PFSK-1 (cell line): ENCODE data around the gene PRKAR1B.

Experiments
- POLR2AphosphoS5 ChIP-seq: IDR thresholded peaks from 2 replicates; pipeline ENCODE4 v1.6.1; 2012; ENCODE audit warnings: low read depth, mild to moderate bottlenecking, control low read depth, low read length, moderate library complexity
- SIN3A ChIP-seq: IDR thresholded peaks from 2 replicates; pipeline ENCODE4 v1.6.1; 2012; ENCODE audit warnings: mild to moderate bottlenecking, low read length, moderate library complexity, borderline replicate concordance; ENCODE audit not compliant: insufficient read depth
- TF ChIP-seq, protein P1 (sequence below), 2 experiments: IDR thresholded peaks; 2 replicates each; pipeline versions ENCODE4 v1.6.1 to v1.8.0; 2011 to 2012; ENCODE audit warnings: low read depth in 2 of 2, low read length in 2 of 2, control low read depth in 1 of 2, inconsistent platforms in 1 of 2, mild to moderate bottlenecking in 1 of 2, moderate library complexity in 1 of 2; ENCODE audit not compliant: insufficient read depth in 1 of 2

DNA sequence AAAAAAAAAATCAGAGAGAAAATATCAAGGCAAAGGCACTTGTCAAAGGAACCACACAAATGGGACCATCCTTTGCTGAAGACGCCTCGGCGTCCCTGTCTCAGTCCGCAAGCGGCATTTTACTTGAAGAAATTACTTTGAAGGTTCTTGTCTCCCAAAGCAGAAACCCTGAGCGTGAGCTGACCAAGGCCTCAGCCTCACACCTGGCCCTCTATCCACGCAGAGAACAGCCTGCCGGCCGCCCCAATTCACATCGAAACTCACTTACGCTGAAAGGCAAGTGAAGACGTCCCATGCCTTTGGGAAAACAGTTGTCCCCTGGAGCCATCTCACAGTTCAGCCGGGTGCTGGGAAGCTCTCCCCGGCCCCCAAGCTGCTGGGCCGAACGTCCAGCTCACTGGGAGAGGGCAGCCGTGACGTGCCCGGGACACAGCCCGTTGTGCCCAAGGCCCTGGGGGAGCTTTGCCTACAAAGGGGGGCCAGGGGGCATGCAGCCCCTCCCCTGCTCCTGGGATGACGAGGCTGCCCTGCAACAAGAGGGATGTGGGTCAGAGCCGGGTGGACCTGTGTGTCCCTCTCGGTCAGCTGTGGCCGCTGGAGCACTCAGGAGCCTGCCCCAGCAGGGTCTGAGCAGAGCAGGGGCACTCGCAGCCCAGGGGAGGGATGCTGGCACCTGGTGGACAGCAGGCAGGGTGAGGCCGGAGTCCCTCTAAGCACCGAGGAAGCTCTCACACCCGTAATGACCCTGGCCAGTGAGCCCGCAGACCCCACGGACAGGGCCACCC lies 157.8 kb downstream of the PRKAR1B start:
- TF ChIP-seq POLR2AphosphoS5 = no peak
- no peak for TF ChIP-seq SIN3A
- TF ChIP-seq, protein P1, sequence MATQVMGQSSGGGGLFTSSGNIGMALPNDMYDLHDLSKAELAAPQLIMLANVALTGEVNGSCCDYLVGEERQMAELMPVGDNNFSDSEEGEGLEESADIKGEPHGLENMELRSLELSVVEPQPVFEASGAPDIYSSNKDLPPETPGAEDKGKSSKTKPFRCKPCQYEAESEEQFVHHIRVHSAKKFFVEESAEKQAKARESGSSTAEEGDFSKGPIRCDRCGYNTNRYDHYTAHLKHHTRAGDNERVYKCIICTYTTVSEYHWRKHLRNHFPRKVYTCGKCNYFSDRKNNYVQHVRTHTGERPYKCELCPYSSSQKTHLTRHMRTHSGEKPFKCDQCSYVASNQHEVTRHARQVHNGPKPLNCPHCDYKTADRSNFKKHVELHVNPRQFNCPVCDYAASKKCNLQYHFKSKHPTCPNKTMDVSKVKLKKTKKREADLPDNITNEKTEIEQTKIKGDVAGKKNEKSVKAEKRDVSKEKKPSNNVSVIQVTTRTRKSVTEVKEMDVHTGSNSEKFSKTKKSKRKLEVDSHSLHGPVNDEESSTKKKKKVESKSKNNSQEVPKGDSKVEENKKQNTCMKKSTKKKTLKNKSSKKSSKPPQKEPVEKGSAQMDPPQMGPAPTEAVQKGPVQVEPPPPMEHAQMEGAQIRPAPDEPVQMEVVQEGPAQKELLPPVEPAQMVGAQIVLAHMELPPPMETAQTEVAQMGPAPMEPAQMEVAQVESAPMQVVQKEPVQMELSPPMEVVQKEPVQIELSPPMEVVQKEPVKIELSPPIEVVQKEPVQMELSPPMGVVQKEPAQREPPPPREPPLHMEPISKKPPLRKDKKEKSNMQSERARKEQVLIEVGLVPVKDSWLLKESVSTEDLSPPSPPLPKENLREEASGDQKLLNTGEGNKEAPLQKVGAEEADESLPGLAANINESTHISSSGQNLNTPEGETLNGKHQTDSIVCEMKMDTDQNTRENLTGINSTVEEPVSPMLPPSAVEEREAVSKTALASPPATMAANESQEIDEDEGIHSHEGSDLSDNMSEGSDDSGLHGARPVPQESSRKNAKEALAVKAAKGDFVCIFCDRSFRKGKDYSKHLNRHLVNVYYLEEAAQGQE (IDR thresholded peaks at IDR 0.05; ENCODE audit: insufficient read depth in 1 of 2, low read depth in 2 of 2, low read length in 2 of 2) = no peak
